ENCODE results near the gene KIF24.
"Not testable (repeated sequence)": the region's sequence is repeated elsewhere in the genome, so short reads cannot be mapped to it uniquely, and the experiment has no call there.

KIF24 gene

GRCh38 chr9:34328987-34329832 lies at the start of gene KIF24, which contains the start of gene NUDT2:
KIF24 (minus strand) TSS chr9:34329268; CDS start chr9:34311346, 17,922 bp downstream.
NUDT2 (plus strand) TSS chr9:34329569; CDS start chr9:34339040, 9,471 bp downstream.
- DNase-seq (ENCODE audit: low read depth in 2 of 2) = peak; percentile 88 to 91

GRCh38 chr9:34378376-34379060 lies 49.5 kb upstream of the KIF24 start:
- DNase-seq (ENCODE audit: low read depth in 2 of 2) = no peak

- no peak for DNase-seq (ENCODE audit: low read depth in 2 of 2)
Measured at GRCh38 chr9:34377404-34377746, 48.3 kb upstream of the KIF24 start.

GRCh38 chr9:34376596-34377403 lies 47.7 kb upstream of the KIF24 start, which contains the start of gene MYORG:
MYORG (minus strand) TSS chr9:34376898; CDS start chr9:34372943, 3,955 bp downstream.
- DNase-seq (ENCODE audit: low read depth in 2 of 2) = peak; percentile 94 to 95

GRCh38 chr9:34375901-34376595 lies 47.0 kb upstream of the KIF24 start:
- no peak for DNase-seq (ENCODE audit: low read depth in 2 of 2)

- no peak for DNase-seq (ENCODE audit: low read depth in 2 of 2)
Measured at GRCh38 chr9:34374905-34375552, 46.0 kb upstream of the KIF24 start.

- no peak for DNase-seq (ENCODE audit: low read depth in 2 of 2)
Measured at GRCh38 chr9:34374339-34374738, 45.3 kb upstream of the KIF24 start.

- no peak for DNase-seq (ENCODE audit: low read depth in 2 of 2)
Measured at GRCh38 chr9:34373749-34374148, 44.7 kb upstream of the KIF24 start.

GRCh38 chr9:34372467-34373011 lies 43.5 kb upstream of the KIF24 start:
- DNase-seq (ENCODE audit: low read depth in 2 of 2) = no peak

GRCh38 chr9:34371886-34372466 lies 42.9 kb upstream of the KIF24 start:
- DNase-seq (ENCODE audit: low read depth in 2 of 2) = no peak

GRCh38 chr9:34370970-34371880 lies 42.2 kb upstream of the KIF24 start:
- DNase-seq (ENCODE audit: low read depth in 2 of 2) = no peak

GRCh38 chr9:34370335-34370969 lies 41.4 kb upstream of the KIF24 start:
- no peak for DNase-seq (ENCODE audit: low read depth in 2 of 2)

- DNase-seq (ENCODE audit: low read depth in 2 of 2) = no peak
Measured at GRCh38 chr9:34369636-34370035, 40.6 kb upstream of the KIF24 start.

GRCh38 chr9:34368796-34369195 lies 39.7 kb upstream of the KIF24 start:
- DNase-seq (ENCODE audit: low read depth in 2 of 2) = not testable (repeated sequence)

GRCh38 chr9:34367751-34368410 lies 38.8 kb upstream of the KIF24 start:
- DNase-seq (ENCODE audit: low read depth in 2 of 2) = not testable (repeated sequence)

- no peak for DNase-seq (ENCODE audit: low read depth in 2 of 2)
Measured at GRCh38 chr9:34366365-34366764, 37.3 kb upstream of the KIF24 start.

GRCh38 chr9:34365282-34365681 lies 36.2 kb upstream of the KIF24 start:
- no peak for DNase-seq (ENCODE audit: low read depth in 2 of 2)
